Central memory CD8-positive, alpha-beta T cell (primary cell): ENCODE data around the gene DUXA.
"Not testable (repeated sequence)": the region's sequence is repeated elsewhere in the genome, so short reads cannot be mapped to it uniquely, and the experiment has no call there.

Experiments used
- ATAC-seq: fragments of 150-1000 bp; cut with Tn5 transposase; replicated peaks from 2 replicates; pipeline ENCODE4 v1.10.0; 2022; ENCODE audit warnings: mild to moderate bottlenecking, moderate FRiP score, moderate number of reproducible peaks; ENCODE audit not compliant: poor library complexity, severe bottlenecking; ENCODE audit errors: extremely low read depth
- DNase-seq, 2 donors: peaks; one replicate each; pipeline ENCODE4 v3.0.0; 2021; ENCODE audit warnings: low spot score in 2 of 2
- H3K27ac Mint-ChIP-seq: one replicate; pipeline ENCODE4 v1.8.0; 2022; ENCODE audit warnings: low read depth, mild to moderate bottlenecking, moderate library complexity, mixed read lengths
- H3K27me3 Mint-ChIP-seq: one replicate; pipeline ENCODE4 v1.8.0; 2022; ENCODE audit warnings: mixed read lengths
- H3K36me3 Mint-ChIP-seq: one replicate; pipeline ENCODE4 v1.8.0; 2022; ENCODE audit warnings: mild to moderate bottlenecking, moderate library complexity, mixed read lengths; ENCODE audit not compliant: insufficient read depth
- H3K4me1 Mint-ChIP-seq: one replicate; pipeline ENCODE4 v1.8.0; 2022; ENCODE audit warnings: mixed read lengths
- H3K4me3 Mint-ChIP-seq: one replicate; pipeline ENCODE4 v1.8.0; 2022; ENCODE audit warnings: mild to moderate bottlenecking, moderate library complexity, mixed read lengths
- H3K9me3 Mint-ChIP-seq: one replicate; pipeline ENCODE4 v1.8.0; 2022; ENCODE audit warnings: mixed read lengths

Gene DUXA

DNA sequence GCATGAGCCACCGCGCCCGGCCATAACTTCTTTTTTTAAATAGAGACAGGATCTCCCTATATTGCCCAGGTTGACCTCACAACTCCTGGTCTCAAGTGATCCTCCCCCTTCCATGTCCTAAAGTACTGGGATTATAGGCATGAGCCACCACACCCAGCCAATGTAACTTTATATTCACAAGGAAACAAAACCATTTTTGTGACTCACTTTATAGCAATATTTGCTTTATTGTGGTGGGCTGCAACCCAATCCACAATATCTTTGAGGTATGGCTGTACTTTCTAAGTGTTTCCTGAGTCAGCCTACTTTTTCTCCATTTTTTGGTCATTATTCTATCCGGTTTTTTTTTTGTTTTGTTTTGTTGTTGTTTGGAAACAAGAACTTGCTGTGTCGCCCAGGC, 14.4 kb downstream of the DUXA start:
- Mint-ChIP-seq H3K4me1 (no peaks in the 10 kb centered on the region), H3K36me3 (peaks cover 2% of the 10 kb centered on the region), H3K27me3 (peaks cover 11% of the 10 kb centered on the region), H3K27ac (no peak overlapping the region), H3K9me3 (peaks cover 4% of the 10 kb centered on the region), H3K4me3 (no peak overlapping the region)
- DNase-seq: no peak
- no peak for ATAC-seq

DNA sequence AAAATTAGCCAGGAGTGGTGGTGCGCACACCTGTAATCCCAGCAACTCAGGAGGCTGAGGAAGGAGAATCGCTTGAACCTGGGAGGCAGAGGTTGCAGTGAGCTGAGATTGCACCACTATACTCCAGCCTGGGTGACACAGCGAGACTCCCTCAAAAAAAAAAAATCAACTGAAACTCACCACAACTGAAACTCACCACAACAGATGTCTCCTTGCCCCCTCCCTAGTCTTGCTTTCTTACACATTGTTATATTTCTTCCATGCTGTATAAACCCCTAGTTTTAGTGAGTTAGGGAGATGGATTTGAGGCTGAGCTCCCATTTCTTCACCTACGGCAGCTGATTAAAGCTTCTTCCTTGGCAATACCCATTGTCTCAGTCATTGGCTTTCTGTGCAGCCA, 25.6 kb downstream of the DUXA start:
- Mint-ChIP-seq H3K27me3 (peaks cover 12% of the 10 kb centered on the region), H3K4me3 (no peak overlapping the region), H3K9me3 (peaks cover 15% of the 10 kb centered on the region), H3K36me3 (peaks cover 2% of the 10 kb centered on the region), H3K27ac (no peak overlapping the region), H3K4me1 (no peaks in the 10 kb centered on the region)
- DNase-seq: no peak
- no peak for ATAC-seq

DNA sequence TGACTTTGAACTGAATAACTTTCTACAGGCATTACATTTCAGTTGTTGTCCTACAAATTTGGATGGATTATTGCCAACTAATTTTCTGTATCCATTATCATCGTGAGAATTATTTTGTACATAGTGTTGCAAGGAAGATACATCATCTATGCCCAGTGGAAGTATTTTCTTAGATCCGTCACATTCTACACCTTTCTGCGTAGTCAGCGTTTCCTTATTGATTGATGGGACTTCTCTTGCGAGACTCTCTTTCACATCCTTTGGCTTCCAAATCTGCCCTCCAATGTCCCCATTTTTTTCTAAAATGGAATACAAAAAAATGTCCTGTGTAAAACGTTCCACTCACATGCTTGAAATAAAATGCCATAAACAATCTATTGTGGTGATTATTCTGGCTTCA, 31.5 kb downstream of the DUXA start:
- Mint-ChIP-seq H3K27ac (no peak overlapping the region), H3K36me3 (peaks cover 2% of the 10 kb centered on the region), H3K27me3 (peaks cover 30% of the 10 kb centered on the region), H3K9me3 (peaks cover 12% of the 10 kb centered on the region), H3K4me3 (no peak overlapping the region), H3K4me1 (no peaks in the 10 kb centered on the region)
- DNase-seq (no peak), ATAC-seq (no peak)

- peaks cover 18% of the 10 kb centered on the region for H3K9me3 Mint-ChIP-seq
- not testable (repeated sequence) for H3K27ac Mint-ChIP-seq
Observed at GRCh38 chr19:57127403-57127802, 39.9 kb downstream of the DUXA start.

DNA sequence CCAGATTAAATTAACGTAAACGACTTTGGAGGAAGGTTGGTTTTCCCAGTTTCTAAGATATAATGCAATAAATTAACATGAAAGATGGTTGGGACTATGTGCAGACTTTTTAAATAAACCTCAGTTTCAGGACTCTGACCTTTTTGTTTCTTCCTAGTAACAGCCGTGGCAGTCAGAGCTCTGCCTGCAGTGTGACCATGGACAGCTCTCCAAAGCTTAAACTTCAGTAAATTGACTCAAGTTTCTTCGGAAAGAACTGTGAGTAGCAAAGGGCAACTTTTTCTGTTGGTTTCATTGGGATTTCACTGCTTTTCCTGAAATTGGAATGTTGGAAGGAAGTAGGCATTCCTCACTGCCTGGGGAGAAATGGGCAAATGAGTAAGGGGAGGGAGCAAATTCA, 43.4 kb downstream of the DUXA start:
- Mint-ChIP-seq H3K4me3 (no peak overlapping the region), H3K27me3 (peaks cover 29% of the 10 kb centered on the region)

More at GRCh38 chr19:57127403-57127802, 39.9 kb downstream of the DUXA start:
- ATAC-seq, DNase-seq, H3K36me3 Mint-ChIP-seq, H3K4me3 Mint-ChIP-seq, H3K4me1 Mint-ChIP-seq: not testable (repeated sequence)
- peaks cover 54% of the 10 kb centered on the region for H3K27me3 Mint-ChIP-seq

GRCh38 chr19:57118848-57119247, 48.4 kb downstream of the DUXA start:
- H3K27ac Mint-ChIP-seq: no peak overlapping the region

More for the DNA sequence above, 43.4 kb downstream of the DUXA start:
- no peak for DNase-seq
- H3K27ac Mint-ChIP-seq: no peak overlapping the region
- peaks cover 11% of the 10 kb centered on the region for H3K9me3 Mint-ChIP-seq
- no peak for ATAC-seq
- no peaks in the 10 kb centered on the region for H3K36me3 Mint-ChIP-seq
- no peaks in the 10 kb centered on the region for H3K4me1 Mint-ChIP-seq

DNA sequence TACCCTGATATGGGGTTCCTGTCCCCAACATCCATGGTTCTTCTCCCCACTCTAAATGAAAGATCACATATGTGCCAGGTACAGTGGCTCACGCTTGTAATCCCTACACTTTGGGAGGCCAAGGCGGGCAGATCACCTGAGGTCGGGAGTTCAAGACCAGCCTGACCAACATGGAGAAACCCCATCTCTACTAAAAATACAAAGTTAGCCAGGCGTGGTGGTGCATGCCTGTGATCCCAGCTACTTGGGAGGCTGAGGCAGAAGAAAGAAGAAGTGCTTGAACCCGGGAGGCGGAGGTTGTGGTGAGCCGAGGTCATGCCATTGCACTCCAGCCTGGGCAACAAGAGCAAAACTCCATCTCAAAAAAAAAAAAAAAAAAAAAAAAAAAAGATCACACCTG, 53.8 kb downstream of the DUXA start:
- not testable (repeated sequence) for ATAC-seq, H3K27ac Mint-ChIP-seq, H3K27me3 Mint-ChIP-seq, H3K4me1 Mint-ChIP-seq, H3K4me3 Mint-ChIP-seq, H3K36me3 Mint-ChIP-seq, DNase-seq
- H3K9me3 Mint-ChIP-seq: peaks cover 22% of the 10 kb centered on the region

More at GRCh38 chr19:57118848-57119247, 48.4 kb downstream of the DUXA start:
- ATAC-seq (no peak), DNase-seq (no peak)
- no peaks in the 10 kb centered on the region for H3K36me3 Mint-ChIP-seq
- no peak overlapping the region for H3K4me3 Mint-ChIP-seq
- peaks cover 19% of the 10 kb centered on the region for H3K9me3 Mint-ChIP-seq
- H3K27me3 Mint-ChIP-seq: no peaks in the 10 kb centered on the region
- no peaks in the 10 kb centered on the region for H3K4me1 Mint-ChIP-seq

DNA sequence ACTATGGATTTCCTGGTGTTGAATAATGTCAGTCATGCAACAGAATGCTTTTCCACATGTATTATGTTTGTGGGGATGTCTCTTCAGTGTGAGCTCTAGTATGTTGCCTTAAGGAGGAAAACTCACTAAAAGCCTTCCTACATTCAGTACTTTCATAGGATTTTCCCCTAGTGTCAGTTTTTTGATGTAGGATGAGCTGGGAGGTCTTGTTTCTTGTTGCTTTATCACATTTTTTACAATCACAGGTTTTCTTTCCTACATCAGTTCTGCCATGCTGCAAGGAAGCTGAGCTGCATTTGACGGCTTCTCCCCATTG, 56.0 kb downstream of the DUXA start:
- no peaks in the 10 kb centered on the region for H3K36me3 Mint-ChIP-seq
- no peaks in the 10 kb centered on the region for H3K4me1 Mint-ChIP-seq
- H3K9me3 Mint-ChIP-seq: peaks cover 25% of the 10 kb centered on the region
- peaks cover 12% of the 10 kb centered on the region for H3K27me3 Mint-ChIP-seq
- DNase-seq (no peak), ATAC-seq (no peak)
- H3K4me3 Mint-ChIP-seq: no peak overlapping the region
- no peak overlapping the region for H3K27ac Mint-ChIP-seq

DNA sequence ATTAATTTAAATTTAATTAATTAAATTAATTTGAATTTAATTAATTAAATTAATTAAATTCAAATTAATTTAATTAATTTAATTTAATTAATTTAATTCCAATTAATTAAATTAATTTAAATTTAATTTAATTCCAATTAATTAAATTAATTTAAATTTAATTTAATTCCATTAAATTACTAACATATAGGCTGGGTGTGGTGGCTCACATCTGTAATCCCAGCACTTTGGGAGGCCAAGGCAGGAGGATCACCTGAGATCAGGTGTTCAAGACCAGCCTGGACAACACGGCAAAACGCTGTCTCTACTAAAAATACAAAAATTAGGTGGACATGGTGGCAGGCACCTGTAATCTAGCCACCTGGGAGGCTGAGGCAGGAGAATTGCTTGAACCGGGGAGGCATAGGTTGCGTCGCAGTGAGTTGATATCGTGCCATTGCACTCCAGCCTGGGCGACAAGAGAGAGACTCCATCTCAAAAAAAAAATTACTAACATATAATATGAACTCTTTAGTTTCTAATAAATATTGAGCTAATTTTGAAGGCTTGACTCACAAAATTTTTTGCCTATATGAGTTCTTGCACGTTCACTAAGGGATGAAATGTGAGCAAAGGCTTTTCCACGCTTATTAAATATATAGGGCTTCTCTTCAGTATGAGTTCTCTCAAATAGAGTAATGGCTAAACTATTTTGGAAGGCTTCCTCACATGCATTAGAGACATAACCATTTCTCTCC, 56.5 kb downstream of the DUXA start:
- Mint-ChIP-seq H3K9me3 (peaks cover 25% of the 10 kb centered on the region), H3K27ac (no peak overlapping the region), H3K4me1 (no peaks in the 10 kb centered on the region), H3K27me3 (peaks cover 12% of the 10 kb centered on the region), H3K4me3 (no peak overlapping the region), H3K36me3 (no peaks in the 10 kb centered on the region)
- DNase-seq (no peak), ATAC-seq (no peak)

DNA sequence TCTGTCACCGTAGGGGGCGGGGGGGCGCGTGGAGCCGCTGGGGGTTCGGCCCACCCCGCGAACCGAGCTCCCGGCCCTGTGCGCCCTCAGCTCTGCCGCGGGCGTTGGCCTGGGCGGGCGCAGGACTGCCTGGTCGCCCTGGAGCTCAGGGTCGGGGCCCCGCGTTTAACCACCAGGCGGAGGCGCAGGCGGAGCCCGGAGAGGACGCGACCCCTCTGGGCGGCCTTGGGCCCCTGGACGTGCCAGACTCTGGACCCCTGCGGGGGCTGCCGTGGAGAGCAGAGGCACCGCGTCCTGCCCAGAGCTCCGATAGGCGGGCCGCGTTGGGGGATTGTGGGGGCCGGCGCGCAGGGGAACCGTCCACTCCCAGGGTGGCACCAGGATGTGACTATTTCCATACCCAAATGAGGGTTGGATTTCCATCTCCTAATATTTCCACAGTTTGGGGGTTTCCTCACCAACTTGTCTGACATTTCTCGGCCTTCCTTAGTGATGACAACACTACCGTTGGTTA, 60.5 kb downstream of the DUXA start:
- H3K4me3 Mint-ChIP-seq: no peak overlapping the region
- peaks cover 12% of the 10 kb centered on the region for H3K4me1 Mint-ChIP-seq
- H3K9me3 Mint-ChIP-seq: peaks cover 5% of the 10 kb centered on the region
- DNase-seq (no peak), ATAC-seq (no peak)
- peaks cover 12% of the 10 kb centered on the region for H3K27me3 Mint-ChIP-seq
- no peaks in the 10 kb centered on the region for H3K36me3 Mint-ChIP-seq
- no peak overlapping the region for H3K27ac Mint-ChIP-seq

- H3K4me3 Mint-ChIP-seq: no peak overlapping the region
Observed at GRCh38 chr19:57105976-57106721, 61.1 kb downstream of the DUXA start.

More at GRCh38 chr19:57105976-57106721, 61.1 kb downstream of the DUXA start:
- Mint-ChIP-seq H3K9me3 (peaks cover 5% of the 10 kb centered on the region), H3K4me1 (peaks cover 12% of the 10 kb centered on the region), H3K27me3 (peaks cover 12% of the 10 kb centered on the region), H3K36me3 (no peaks in the 10 kb centered on the region), H3K27ac (no peak overlapping the region)
- DNase-seq (no peak), ATAC-seq (no peak)
